Upper lobe of left lung (tissue), 4 donors: Measurements from ENCODE around the gene PLIN1.

ENCODE experiments used
- EP300 ChIP-seq, 4 donors: sonication (generic); formaldehyde crosslinking; IDR thresholded peaks; one replicate each; pipeline ENCODE4 v1.5.1; 2017; ENCODE audit warnings: antibody characterized with exemption in 4 of 4, control low read depth in 2 of 4
- POLR2A ChIP-seq, 4 donors: fragments of 450-650 bp; IDR thresholded peaks; one replicate each; pipeline ENCODE4 v1.5.1; 2016 to 2017; ENCODE audit warnings: antibody characterized with exemption in 4 of 4, mild to moderate bottlenecking in 2 of 4
- POLR2AphosphoS5 ChIP-seq, 2 donors: sonication (generic); formaldehyde crosslinking; IDR thresholded peaks; one replicate each; pipeline ENCODE4 v1.5.1; 2017; ENCODE audit warnings: antibody characterized with exemption in 2 of 2
- TF ChIP-seq, protein P1 (sequence below), 6 experiments: fragments of 450-650 bp in 4 of 6; fragments of 200-600 bp in 2 of 6; sonication (generic) in 2 of 6; IDR thresholded peaks; one replicate each; pipeline ENCODE4 v1.5.1; 2016 to 2019; ENCODE audit warnings: antibody characterized with exemption in 6 of 6

DNA sequence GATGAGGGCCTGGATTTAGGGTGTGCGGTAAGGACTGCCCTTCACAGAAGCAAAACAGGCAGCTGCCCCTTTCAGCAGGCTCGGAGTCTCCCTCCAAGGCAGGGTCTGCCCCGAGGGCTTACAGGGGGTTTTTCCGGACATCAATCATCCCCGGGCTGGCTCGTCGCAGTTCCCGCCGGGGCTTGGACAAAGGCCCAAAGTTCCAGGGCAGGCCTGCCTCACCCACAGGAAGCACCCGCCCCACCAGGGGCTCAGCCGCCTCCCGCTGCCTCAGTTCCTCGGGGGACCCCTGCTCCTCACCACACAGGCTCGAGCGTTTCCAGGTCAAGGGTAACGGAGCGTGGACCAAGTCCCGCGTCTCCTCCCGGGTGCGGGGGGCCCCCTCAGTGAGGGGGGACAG lies 50.9 kb downstream of the PLIN1 start:
- TF ChIP-seq, protein P1, sequence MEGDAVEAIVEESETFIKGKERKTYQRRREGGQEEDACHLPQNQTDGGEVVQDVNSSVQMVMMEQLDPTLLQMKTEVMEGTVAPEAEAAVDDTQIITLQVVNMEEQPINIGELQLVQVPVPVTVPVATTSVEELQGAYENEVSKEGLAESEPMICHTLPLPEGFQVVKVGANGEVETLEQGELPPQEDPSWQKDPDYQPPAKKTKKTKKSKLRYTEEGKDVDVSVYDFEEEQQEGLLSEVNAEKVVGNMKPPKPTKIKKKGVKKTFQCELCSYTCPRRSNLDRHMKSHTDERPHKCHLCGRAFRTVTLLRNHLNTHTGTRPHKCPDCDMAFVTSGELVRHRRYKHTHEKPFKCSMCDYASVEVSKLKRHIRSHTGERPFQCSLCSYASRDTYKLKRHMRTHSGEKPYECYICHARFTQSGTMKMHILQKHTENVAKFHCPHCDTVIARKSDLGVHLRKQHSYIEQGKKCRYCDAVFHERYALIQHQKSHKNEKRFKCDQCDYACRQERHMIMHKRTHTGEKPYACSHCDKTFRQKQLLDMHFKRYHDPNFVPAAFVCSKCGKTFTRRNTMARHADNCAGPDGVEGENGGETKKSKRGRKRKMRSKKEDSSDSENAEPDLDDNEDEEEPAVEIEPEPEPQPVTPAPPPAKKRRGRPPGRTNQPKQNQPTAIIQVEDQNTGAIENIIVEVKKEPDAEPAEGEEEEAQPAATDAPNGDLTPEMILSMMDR (IDR thresholded peaks at IDR 0.05): no peak
- TF ChIP-seq POLR2A (IDR thresholded peaks at IDR 0.05) (no peak), EP300 (IDR thresholded peaks at IDR 0.05) (no peak), POLR2AphosphoS5 (IDR thresholded peaks at IDR 0.05) (no peak)
